AG04450 (cell line): ENCODE data around the gene PON3. TPM values are rescaled to one million over a fixed set of nuclear protein-coding genes. Genes with fewer than 3 reads are reported as not detected.

Experiments
- CTCF ChIA-PET: fragments of 300-600, 350-600 bp; formaldehyde crosslinking; extraction: SDS; loops from one replicate; lab custom pipeline; 2022; ENCODE audit warnings: antibody characterized with exemption, inconsistent platforms; lab: Charles Lee
- POLR2A ChIA-PET: fragments of 350-600 bp; formaldehyde crosslinking; extraction: SDS; loops from one replicate; lab custom pipeline; 2021; ENCODE audit warnings: antibody characterized with exemption, inconsistent platforms; lab: Yijun Ruan, JAX
- DNase-seq: peaks from one replicate; pipeline ENCODE4 v3.0.0-alpha.2; 2011; ENCODE audit warnings: low read depth, low spot score
- H3K27ac ChIP-seq: one replicate; pipeline ENCODE4 v1.5.1; 2012; ENCODE audit warnings: low read depth, low read length, control low read depth
- H3K27me3 ChIP-seq: one replicate; pipeline ENCODE4 v1.6.0; 2012; ENCODE audit warnings: low read length; ENCODE audit not compliant: control insufficient read depth, insufficient read depth
- H3K4me3 ChIP-seq: 2 replicates; pipeline ENCODE4 v1.5.1; 2011; ENCODE audit warnings: mild to moderate bottlenecking, low read depth, low read length, control low read depth
- H3K9me3 ChIP-seq: 2 replicates; pipeline ENCODE4 v1.5.1; 2012; ENCODE audit warnings: low read length; ENCODE audit not compliant: control insufficient read depth, insufficient read depth
- CTCF ChIP-seq: IDR thresholded peaks from 2 replicates; pipeline ENCODE4 v1.5.1; 2011; ENCODE audit warnings: low read depth, low read length, control low read depth, inconsistent platforms
- polyA plus RNA-seq: library from polyadenylated mRNA; depleted of rRNA; stranded (reverse); fragments of >200 nt; gene quantifications from 2 replicates; pipeline ENCODE4 v1.2.3, GENCODE V29; 2011

The PON3 gene
- polyA plus RNA-seq, 1 experiment, result 0.20 TPM

GRCh38 chr7:95320651-95321050 lies 75.5 kb downstream of the PON3 start:
- no peaks in the 10 kb centered on the region for H3K9me3 ChIP-seq
- TF ChIP-seq CTCF, result no peak
- no peak for DNase-seq
- no peaks in the 10 kb centered on the region for H3K27me3 ChIP-seq
- H3K27ac ChIP-seq, result no peak overlapping the region
- POLR2A ChIA-PET, result no interaction called here
- H3K4me3 ChIP-seq, result no peak overlapping the region
- CTCF ChIA-PET, result no interaction called here

- no peak overlapping the region for H3K27ac ChIP-seq
- DNase-seq, result no peak
- H3K4me3 ChIP-seq, result no peak overlapping the region
- H3K27me3 ChIP-seq, result no peaks in the 10 kb centered on the region
- CTCF ChIA-PET, result no interaction called here
- POLR2A ChIA-PET, result no interaction called here
- no peaks in the 10 kb centered on the region for H3K9me3 ChIP-seq
- TF ChIP-seq CTCF, result no peak
Measured at GRCh38 chr7:95319570-95319969, 76.6 kb downstream of the PON3 start.

- ChIA-PET POLR2A (no interaction called here), CTCF (no interaction called here)
- no peak for DNase-seq
- H3K9me3 ChIP-seq, result no peaks in the 10 kb centered on the region
- no peak overlapping the region for H3K27ac ChIP-seq
- H3K4me3 ChIP-seq, result no peak overlapping the region
- H3K27me3 ChIP-seq, result no peaks in the 10 kb centered on the region
- TF ChIP-seq CTCF, result no peak
Measured at GRCh38 chr7:95318501-95319100, 77.6 kb downstream of the PON3 start.

GRCh38 chr7:95317966-95318365 lies 78.2 kb downstream of the PON3 start:
- TF ChIP-seq CTCF, result no peak
- CTCF ChIA-PET, result interaction anchor here (0.6 kb wide), 1 partner anchor 1563 kb away, joined by 3 read pairs; no protein-coding TSS in a partner anchor
- no peak for DNase-seq
- Histone ChIP-seq H3K27ac (no peak overlapping the region), H3K9me3 (no peaks in the 10 kb centered on the region), H3K4me3 (no peak overlapping the region), H3K27me3 (no peaks in the 10 kb centered on the region)
- POLR2A ChIA-PET, result no interaction called here

GRCh38 chr7:95317546-95317945 lies 78.6 kb downstream of the PON3 start:
- POLR2A ChIA-PET, result no interaction called here
- no peak for TF ChIP-seq CTCF
- CTCF ChIA-PET, result interaction anchor here (0.6 kb wide), 1 partner anchor 1563 kb away, joined by 3 read pairs; no protein-coding TSS in a partner anchor
- no peak overlapping the region for H3K27ac ChIP-seq
- H3K4me3 ChIP-seq, result no peak overlapping the region
- H3K27me3 ChIP-seq, result no peaks in the 10 kb centered on the region
- no peak for DNase-seq
- H3K9me3 ChIP-seq, result no peaks in the 10 kb centered on the region
